G401 (cell line): Measurements from ENCODE around the gene TIMM17B. TPM values are rescaled to one million over a fixed set of nuclear protein-coding genes. Genes with fewer than 3 reads are reported as not detected.

Experiments used
- DNase-seq: peaks from one replicate; pipeline ENCODE4 v3.0.0-alpha.2; 2015; ENCODE audit warnings: low spot score
- in situ Hi-C: cut with HindIII; loops from 2 replicates; pipeline ENCODE4 v1.10.0; 2016; ENCODE audit warnings: low sequenced_read_pairs, mixed read lengths
- total RNA-seq: library from RNA; depleted of rRNA; stranded (reverse); fragments of >200 nt; shearing (Covaris generic); gene quantifications from 2 replicates; pipeline ENCODE4 v1.2.3, GENCODE V29; 2014; rRNA removed

TIMM17B gene
- total RNA-seq, 1 experiment from 2014 or later: 138 TPM

DNA sequence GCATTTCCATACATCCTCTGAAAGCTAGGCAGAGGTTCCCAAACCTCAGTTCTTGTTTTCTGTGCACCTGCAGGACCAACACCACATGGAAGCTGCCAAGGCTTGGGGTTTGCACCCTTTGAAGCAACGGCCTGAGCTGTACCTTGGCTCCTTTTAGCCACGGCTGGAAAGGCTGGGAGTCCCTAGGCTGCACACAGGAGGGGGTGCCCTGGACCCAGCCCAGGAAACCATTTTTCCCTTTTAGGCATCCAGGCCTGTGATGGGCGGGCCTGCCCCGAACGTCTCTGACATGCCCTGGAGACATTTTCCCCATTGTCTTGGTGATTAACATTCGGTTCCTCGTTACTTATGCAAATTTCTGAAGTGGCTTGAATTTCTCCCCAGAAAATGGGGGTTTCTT, 44.7 kb downstream of the TIMM17B start:
- in situ Hi-C loops: no loop called here
- no peak for DNase-seq

DNA sequence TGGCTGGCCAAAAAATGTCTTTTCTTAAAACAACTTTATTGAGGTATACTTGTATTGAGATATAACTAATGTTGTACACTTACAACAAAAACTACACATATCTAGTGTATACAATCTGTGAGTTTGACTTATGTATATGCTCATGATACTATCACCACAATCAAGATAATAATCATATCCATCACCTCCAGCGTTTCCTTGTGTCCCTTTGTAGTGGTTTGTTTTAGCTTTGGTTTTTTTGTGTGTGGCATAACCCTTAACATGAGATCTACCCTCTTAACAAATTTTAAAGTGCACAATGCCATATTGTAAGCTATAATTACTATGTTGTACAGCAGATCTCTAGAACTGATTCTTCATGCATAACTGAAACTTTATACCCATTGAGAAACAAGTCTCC, 48.7 kb downstream of the TIMM17B start:
- DNase-seq: no peak
- in situ Hi-C loops: no loop called here

Other genes with a start within 250 kb of the TIMM17B start
- gene WAS, start 214.0 kb downstream of the TIMM17B start, total RNA-seq: not detected in 2 replicates
- 9.5 and 13.3 TPM in 2 replicates for gene SUV39H1, start 201.0 kb downstream of the TIMM17B start, total RNA-seq
- gene GLOD5, start 136.0 kb downstream of the TIMM17B start, total RNA-seq: not detected in 2 replicates
- not detected in 2 replicates for gene GATA1, start 111.2 kb downstream of the TIMM17B start, total RNA-seq
- 67.8 and 118 TPM in 2 replicates for gene HDAC6, start 95.7 kb downstream of the TIMM17B start, total RNA-seq
- 9.6 TPM in 1 of 2 replicates, not detected in the other for gene ERAS, start 71.3 kb downstream of the TIMM17B start, total RNA-seq
- gene PCSK1N, start 62.2 kb downstream of the TIMM17B start, total RNA-seq: 3.5 TPM in 1 of 2 replicates, not detected in the other
- 96.1 and 119 TPM in 2 replicates for gene PQBP1, start 162 bp upstream of the TIMM17B start, total RNA-seq
- gene SLC35A2, start 13.9 kb upstream of the TIMM17B start, total RNA-seq: 10.1 and 15.7 TPM in 2 replicates
- 14.6 and 20.6 TPM in 2 replicates for gene PIM2, start 21.3 kb upstream of the TIMM17B start, total RNA-seq
- 70.5 and 75.2 TPM in 2 replicates for gene OTUD5, start 59.8 kb upstream of the TIMM17B start, total RNA-seq
- gene KCND1, start 74.1 kb upstream of the TIMM17B start, total RNA-seq: 0.37 and 0.44 TPM in 2 replicates
- 19.1 and 22.9 TPM in 2 replicates for gene GRIPAP1, start 104.5 kb upstream of the TIMM17B start, total RNA-seq
- gene TFE3, start 145.6 kb upstream of the TIMM17B start, total RNA-seq: 27.3 and 50.0 TPM in 2 replicates
- gene CCDC120, start 161.2 kb upstream of the TIMM17B start, total RNA-seq: 0.12 and 0.98 TPM in 2 replicates
- 4.6 and 10.8 TPM in 2 replicates for gene PRAF2, start 176.2 kb upstream of the TIMM17B start, total RNA-seq
- gene WDR45, start 182.1 kb upstream of the TIMM17B start, total RNA-seq: 18.6 and 36.0 TPM in 2 replicates
- gene GPKOW, start 226.0 kb upstream of the TIMM17B start, total RNA-seq: 27.2 and 28.2 TPM in 2 replicates